ENCODE measurements around the gene H6PD. TPM values are rescaled to one million over a fixed set of nuclear protein-coding genes. Genes with fewer than 3 reads are reported as not detected.

H6PD gene
- total RNA-seq, 2 donors from 2014 or later = 35.0 to 41.0 TPM

DNA sequence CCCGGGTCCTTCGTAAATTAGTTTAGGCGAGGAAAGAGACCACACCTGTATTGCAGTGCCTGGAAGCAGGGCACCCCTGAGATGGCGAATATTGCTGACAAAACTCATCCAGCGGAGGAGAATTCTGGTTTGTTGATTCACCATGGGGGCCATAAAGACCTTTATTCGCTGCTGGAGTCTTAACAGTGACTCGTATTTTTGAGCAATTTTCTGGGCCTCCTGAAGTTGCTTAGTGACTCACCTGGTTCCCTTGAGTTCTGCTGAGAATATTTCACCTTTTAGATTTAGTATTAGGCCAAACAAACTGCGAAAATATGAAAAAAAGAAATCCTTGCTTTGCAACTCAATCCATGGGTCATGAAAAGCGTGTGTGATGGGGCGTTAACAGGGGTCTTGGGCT lies 20.6 kb upstream of the H6PD start:
- Histone ChIP-seq H3K4me3 (no peak overlapping the region), H3K36me3 (no peaks in the 10 kb centered on the region), H3K27ac (no peak overlapping the region), H3K27me3 (no peaks in the 10 kb centered on the region), H3K9me3 (no peaks in the 10 kb centered on the region), H3K4me1 (no peaks in the 10 kb centered on the region)
- TF ChIP-seq, protein P1, sequence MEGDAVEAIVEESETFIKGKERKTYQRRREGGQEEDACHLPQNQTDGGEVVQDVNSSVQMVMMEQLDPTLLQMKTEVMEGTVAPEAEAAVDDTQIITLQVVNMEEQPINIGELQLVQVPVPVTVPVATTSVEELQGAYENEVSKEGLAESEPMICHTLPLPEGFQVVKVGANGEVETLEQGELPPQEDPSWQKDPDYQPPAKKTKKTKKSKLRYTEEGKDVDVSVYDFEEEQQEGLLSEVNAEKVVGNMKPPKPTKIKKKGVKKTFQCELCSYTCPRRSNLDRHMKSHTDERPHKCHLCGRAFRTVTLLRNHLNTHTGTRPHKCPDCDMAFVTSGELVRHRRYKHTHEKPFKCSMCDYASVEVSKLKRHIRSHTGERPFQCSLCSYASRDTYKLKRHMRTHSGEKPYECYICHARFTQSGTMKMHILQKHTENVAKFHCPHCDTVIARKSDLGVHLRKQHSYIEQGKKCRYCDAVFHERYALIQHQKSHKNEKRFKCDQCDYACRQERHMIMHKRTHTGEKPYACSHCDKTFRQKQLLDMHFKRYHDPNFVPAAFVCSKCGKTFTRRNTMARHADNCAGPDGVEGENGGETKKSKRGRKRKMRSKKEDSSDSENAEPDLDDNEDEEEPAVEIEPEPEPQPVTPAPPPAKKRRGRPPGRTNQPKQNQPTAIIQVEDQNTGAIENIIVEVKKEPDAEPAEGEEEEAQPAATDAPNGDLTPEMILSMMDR (IDR thresholded peaks at IDR 0.05) = no peak
- no peak for DNase-seq (ENCODE audit: low spot score)

GRCh38 chr1:9218917-9219316 lies 15.7 kb upstream of the H6PD start:
- Histone ChIP-seq H3K36me3 (no peaks in the 10 kb centered on the region), H3K27me3 (no peaks in the 10 kb centered on the region), H3K4me1 (no peaks in the 10 kb centered on the region), H3K9me3 (no peaks in the 10 kb centered on the region), H3K4me3 (no peak overlapping the region), H3K27ac (no peak overlapping the region)
- TF ChIP-seq, protein P1 (IDR thresholded peaks at IDR 0.05) = no peak
- DNase-seq (ENCODE audit: low spot score) = no peak

GRCh38 chr1:9222846-9223625 lies 11.5 kb upstream of the H6PD start:
- TF ChIP-seq, protein P1 (IDR thresholded peaks at IDR 0.05) = no peak

DNA sequence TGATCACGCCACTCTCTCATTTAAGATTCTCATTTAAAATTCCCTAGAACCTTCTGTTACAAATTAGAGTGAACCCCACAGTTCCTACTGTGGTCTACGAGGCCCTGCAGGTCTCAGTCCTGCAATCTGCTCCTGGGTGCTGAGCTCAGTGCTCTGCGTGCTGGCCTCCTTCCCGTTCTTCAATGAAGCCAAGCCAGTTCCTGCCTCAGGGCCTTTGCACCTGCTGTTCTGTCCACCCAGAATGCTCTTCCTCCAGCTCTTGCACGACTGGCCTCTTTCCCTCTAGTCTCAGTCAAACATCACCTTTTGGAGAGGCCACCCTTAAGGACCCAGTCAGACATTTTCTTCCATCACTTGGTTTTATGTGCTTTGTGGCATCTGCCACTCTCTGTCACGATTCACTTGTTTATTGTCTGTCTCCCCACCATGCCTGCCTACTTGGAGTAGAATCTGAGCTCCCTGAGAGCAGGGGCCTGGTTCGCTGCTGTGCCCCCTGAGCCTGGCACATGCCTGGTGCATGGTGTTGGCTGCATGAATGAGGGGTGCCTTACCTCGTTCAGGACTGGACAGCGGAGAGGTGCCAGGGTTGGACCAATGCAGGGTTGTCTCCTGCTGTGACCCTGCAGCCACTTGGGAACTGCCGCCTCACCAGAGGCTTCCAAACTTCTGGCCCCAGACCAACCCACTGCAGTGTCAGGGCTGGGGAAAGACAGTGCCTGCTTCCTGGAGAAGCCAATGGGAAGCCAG lies 9.7 kb upstream of the H6PD start:
- Histone ChIP-seq H3K4me3 (no peak overlapping the region), H3K36me3 (no peaks in the 10 kb centered on the region), H3K9me3 (no peaks in the 10 kb centered on the region), H3K27ac (no peak overlapping the region), H3K4me1 (no peaks in the 10 kb centered on the region), H3K27me3 (no peaks in the 10 kb centered on the region)
- DNase-seq (ENCODE audit: low spot score) = no peak
- TF ChIP-seq, protein P1 (IDR thresholded peaks at IDR 0.05) = no peak

More at GRCh38 chr1:9222846-9223625, 11.5 kb upstream of the H6PD start:
- Histone ChIP-seq H3K36me3 (no peaks in the 10 kb centered on the region), H3K9me3 (no peaks in the 10 kb centered on the region), H3K27me3 (no peaks in the 10 kb centered on the region), H3K27ac (no peak overlapping the region), H3K4me3 (no peak overlapping the region), H3K4me1 (no peaks in the 10 kb centered on the region)
- DNase-seq (ENCODE audit: low spot score) = no peak

GRCh38 chr1:9225411-9225785 lies 9.2 kb upstream of the H6PD start:
- no peaks in the 10 kb centered on the region for H3K27me3 ChIP-seq
- TF ChIP-seq, protein P1 (IDR thresholded peaks at IDR 0.05) = no peak
- H3K27ac ChIP-seq = no peak overlapping the region
- no peaks in the 10 kb centered on the region for H3K4me1 ChIP-seq
- H3K9me3 ChIP-seq = no peaks in the 10 kb centered on the region
- DNase-seq (ENCODE audit: low spot score) = no peak
- H3K36me3 ChIP-seq = no peaks in the 10 kb centered on the region
- H3K4me3 ChIP-seq = no peak overlapping the region

Data from right atrium auricular region (tissue), 2 donors.